Anterior cingulate cortex (tissue), 58 donors: ENCODE data around the gene RTL1.

ENCODE experiments used
- DNase-seq, 58 donors: peaks; one replicate each; lab custom pipeline; 2025; lab: John Stamatoyannopoulos, UW

Gene RTL1

GRCh38 chr14:100855256-100855930, 48.1 kb downstream of the RTL1 start:
- no peak for DNase-seq

GRCh38 chr14:100854435-100854834, 49.1 kb downstream of the RTL1 start:
- no peak for DNase-seq

- DNase-seq: peak in 1 of 58 donors; percentile 24
These were observed 51.4 kb downstream of the RTL1 start for GRCh38 chr14:100851946-100852620.

- DNase-seq: no peak
These were observed 52.0 kb downstream of the RTL1 start for GRCh38 chr14:100851586-100851916.

- DNase-seq: peak in 6 of 58 donors; percentile 8 to 31 (median 16)
These were observed 52.5 kb downstream of the RTL1 start for GRCh38 chr14:100850841-100851585.

DNA sequence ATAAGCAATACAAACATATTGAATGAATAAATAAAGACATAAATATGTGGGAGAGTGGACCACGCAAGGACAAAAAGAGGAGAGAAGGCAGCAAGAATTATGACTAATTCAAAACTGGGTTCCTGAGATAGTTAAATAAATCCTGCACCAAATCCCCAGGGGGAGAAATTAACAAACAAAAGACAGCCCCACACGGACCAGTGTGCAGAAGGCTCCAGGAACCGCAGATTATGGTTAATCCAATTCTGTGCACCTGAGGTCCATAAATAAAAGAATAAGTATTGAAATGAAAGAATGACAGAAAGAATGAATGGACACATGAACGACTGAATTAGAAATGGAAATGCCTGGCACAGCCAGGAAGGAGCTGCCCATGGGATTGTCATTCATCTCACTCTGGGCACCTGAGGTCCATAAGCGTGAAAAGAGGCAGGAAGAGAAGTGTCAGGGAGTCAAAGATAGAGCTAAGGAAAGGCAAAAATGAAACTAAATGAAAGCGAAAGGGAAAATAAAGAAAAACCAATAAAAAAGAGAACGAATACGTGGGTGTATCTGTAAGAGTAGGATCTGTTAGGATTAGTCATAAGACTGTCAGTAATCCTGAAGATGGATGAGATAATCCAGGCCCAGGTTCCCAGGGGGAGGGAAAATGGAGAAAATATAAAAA, 54.3 kb downstream of the RTL1 start:
- no peak for DNase-seq

GRCh38 chr14:100846309-100846859, 57.1 kb downstream of the RTL1 start:
- no peak for DNase-seq

GRCh38 chr14:100845341-100845740, 58.2 kb downstream of the RTL1 start:
- DNase-seq: no peak

- DNase-seq: no peak
These were observed 58.7 kb downstream of the RTL1 start for GRCh38 chr14:100844846-100845245.

GRCh38 chr14:100844421-100844820, 59.1 kb downstream of the RTL1 start:
- no peak for DNase-seq

- DNase-seq: no peak
These were observed 59.5 kb downstream of the RTL1 start for GRCh38 chr14:100844082-100844408.

DNA sequence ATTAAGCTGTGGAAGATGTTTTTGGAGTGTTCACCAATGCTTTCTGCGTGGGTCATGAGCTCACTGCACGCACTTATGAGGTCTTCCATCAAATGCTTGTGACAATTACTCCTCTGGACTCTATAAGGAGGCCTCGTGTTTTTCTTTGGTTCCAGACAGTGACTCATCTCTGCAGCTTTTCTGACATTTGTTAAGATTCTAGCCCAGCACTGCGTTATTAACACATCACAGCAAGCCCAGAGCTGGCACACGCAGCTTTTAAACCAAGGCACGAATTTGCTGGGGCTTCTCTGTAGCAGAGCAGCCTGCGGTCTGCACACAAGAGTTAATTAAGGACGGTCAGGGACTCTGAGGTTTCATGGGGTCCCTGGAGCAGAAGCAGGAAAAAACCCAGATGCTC, 60.7 kb downstream of the RTL1 start:
- DNase-seq: peak in 11 of 58 donors; percentile 8 to 46 (median 24)

GRCh38 chr14:100841761-100842403, 61.6 kb downstream of the RTL1 start:
- no peak for DNase-seq

- no peak for DNase-seq
These were observed 62.3 kb downstream of the RTL1 start for GRCh38 chr14:100841066-100841760.

DNA sequence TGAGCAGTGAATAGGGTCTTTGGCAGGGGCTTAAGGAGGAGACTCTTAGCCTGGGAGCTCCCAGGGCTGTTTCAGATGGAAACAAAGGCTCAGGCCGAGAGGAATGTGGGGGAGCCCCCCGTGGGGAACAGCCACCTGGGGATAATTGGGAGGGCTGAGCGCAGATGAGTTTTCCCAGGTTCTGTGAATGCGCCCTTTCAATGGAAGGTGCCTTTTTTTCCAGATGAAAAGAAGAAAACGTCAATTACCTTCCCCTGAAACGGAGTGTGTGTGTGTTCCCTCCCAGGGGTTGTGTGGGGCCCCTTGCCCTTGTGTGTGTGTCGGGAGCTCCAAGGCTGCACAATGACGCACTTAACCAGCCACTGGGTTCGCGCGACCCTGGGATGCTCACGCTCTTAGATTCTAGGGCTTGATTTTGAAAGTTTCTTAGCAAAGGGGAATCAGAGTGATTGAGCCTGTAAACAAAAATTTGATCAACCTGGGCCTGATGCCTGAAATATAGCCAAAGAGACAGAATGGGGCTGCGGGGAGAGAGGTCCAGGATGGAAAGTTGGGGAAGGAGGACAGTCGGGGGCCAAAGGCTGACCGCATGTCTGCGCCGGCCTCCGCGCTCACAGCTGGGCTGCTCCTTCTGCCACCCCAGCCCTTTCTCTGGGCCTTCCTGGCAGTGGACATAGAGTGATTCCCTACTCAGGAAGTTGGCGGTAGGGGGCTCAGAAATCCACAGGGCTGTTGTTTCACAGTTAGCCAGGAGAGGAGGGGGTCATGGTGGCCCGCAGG, 63.0 kb downstream of the RTL1 start:
- no peak for DNase-seq

GRCh38 chr14:100839681-100840111, 63.8 kb downstream of the RTL1 start:
- no peak for DNase-seq

GRCh38 chr14:100839315-100839585, 64.3 kb downstream of the RTL1 start:
- no peak for DNase-seq

GRCh38 chr14:100838493-100839314, 64.8 kb downstream of the RTL1 start:
- no peak for DNase-seq
